NCI-H128 (cell line): ENCODE measurements around the gene CBL.
"Not testable (repeated sequence)": the region's sequence is repeated elsewhere in the genome, so short reads cannot be mapped to it uniquely, and the experiment has no call there.

Experiments used
- DNase-seq: peaks from one replicate; lab custom pipeline; 2025; ENCODE audit not compliant: unreplicated experiment; lab: John Stamatoyannopoulos, UW

The CBL gene

DNA sequence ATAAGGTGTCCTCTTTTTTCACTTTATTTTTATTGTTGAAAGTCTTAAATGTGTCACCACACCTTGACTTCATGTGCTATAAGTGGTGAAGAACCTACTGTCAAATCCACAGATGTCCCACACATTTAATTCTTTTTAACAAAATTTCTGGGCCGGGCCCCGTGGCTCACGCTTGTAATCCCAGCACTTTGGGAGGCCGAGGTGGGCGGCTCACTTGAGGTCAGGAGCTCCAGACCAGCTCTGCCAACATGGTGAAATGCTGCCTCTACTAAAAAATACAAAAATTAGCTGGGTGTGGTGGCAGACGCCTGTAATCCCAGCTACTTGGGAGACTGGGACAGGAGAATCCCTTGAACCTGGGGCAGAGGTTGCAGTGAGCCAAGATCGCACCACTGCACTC is 3.0 kb downstream of the CBL start:
- no peak for DNase-seq

DNA sequence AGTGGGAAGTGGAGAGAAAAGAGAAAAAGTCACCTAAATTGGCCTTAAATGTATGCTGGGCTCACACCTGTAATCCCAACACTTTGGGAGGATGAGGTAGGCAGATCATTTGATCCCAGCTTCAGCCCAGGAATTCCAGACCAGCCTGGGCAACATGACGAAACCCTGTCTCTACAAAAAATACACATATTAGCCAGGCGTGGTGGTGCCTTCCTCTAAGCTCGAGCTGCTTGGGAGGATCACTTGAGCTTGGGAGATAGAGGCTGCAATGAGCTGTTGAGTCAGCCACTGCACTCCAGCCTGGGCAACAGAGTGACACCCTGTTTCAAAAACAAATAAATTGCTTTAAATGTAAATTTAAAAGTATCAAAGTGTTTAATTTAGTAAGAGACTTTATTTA is 3.9 kb downstream of the CBL start:
- DNase-seq, result no peak

DNA sequence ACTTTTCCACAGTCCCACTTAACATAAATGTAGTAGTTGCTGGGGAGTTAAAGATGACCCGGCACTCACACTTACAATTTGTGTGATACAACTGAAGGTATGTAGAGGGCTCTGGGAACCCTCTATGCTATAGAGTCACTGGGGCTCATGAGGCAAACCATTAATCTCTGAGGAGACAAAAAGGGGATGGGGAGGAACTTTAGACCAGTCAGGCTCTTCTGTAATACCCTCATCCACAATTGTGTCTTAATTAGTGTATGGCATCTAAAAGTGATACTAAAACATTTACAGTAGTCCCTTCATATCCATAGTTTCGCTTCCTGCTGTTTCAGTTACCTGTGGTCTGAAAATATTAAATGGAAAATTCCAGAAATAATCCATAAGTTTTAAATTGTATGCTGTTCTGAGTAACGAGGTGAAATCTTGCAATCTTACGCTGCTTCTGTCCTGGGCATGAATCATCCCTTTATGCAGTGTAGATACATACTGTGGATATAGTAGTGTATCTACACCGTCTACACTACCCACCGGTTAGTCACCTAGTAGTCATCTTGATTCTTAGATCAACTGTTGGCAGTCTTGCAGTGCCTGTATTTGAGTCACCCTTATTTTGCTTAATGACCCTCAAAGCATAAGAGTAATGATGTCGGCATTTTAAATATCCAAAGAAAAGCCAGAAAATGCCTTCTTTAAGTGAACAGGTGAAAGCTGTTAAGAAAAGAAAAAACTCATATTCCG is 12.2 kb downstream of the CBL start:
- no peak for DNase-seq

DNA sequence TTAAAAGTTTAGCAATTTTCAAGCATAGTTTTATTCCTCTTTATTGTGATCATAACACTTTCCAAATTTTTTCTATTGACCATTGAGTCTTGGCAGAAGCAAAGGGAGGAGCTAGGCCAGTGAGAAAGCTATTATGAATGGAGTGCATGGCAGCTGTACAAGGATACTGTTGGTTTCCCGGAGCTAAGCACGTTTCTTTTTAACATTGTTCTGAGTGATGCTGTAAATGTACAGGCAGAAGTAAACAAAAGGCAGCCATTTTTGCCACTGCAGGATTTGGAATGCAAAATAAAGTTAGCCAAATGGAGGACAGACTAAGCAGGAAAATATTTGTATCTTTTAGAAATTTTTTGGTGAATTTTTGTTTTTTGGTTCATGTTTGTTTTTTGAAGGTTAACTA is 16.2 kb downstream of the CBL start:
- DNase-seq, result peak; percentile 7

DNA sequence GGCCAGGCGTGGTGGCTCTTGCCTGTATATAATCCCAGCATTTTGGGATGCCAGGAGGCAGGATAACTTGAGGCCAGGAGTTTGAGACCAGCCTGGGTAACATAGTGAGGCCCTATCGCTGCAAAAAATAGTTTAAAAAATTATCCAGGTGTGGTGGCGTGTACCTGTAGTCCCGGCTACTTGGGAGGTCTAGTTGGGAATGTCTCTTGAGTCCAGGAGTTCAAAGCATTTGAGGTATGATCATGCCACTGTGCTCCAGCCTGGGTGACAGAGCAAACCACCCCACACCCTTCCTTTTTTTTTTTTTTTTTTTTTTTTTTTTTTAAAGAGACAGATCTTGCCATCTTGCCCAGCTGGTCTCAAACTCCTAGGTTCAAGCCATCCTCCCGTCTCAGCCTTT is 16.8 kb downstream of the CBL start:
- no peak for DNase-seq

DNA sequence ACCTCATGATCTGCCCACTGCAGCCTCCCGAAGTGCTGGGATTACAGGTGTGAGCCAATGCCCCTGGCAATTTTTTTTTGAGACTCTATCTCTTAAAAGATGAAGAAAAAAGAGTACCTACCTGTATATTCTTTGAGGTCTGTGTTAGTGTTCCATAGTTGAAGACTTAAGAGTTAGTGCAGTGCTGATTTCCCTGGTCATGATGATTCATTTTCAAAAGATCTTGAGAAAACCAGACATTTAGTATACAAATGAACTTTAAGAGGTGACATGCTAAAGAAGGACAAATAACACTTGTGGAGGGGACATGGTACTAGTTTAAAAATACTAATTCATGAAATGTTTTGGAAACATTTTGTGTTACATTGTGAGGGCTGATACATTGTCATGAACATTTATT is 17.7 kb downstream of the CBL start:
- no peak for DNase-seq

DNA sequence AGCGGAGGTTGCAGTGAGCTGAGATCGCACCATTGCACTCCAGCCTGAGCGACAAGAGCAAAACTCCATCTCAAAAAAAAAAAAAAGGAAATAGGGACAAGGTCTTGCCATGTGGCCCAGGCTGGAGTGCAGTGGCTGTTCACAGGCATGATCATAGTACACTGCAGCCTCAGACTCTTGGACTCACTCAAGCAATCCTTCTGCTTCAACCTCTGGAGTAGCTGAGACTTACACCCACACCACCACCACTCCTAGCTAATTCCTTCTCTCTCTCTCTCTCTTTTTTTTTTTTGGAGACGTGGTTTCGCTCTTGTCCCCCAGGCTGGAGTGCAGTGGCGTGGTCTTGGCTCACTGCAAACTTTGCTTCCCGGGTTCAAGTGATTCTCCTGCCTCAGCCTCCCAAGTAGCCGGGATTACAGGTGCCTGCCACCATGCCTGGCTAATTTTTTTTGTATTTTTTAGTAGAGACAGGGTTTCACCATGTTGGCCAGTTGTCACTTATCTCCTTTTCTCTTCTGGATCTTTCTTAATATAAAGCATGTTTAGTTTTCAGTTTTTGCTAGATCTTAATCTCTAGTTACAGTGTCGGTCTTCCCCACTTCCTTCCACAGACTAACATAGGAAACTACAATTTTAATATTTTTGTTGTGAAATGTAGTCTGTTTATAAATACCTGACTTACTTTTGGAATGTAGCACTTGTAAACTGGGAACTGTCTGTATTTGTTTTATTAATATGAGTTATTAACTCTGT is 22.6 kb downstream of the CBL start:
- DNase-seq, result not testable (repeated sequence)

DNA sequence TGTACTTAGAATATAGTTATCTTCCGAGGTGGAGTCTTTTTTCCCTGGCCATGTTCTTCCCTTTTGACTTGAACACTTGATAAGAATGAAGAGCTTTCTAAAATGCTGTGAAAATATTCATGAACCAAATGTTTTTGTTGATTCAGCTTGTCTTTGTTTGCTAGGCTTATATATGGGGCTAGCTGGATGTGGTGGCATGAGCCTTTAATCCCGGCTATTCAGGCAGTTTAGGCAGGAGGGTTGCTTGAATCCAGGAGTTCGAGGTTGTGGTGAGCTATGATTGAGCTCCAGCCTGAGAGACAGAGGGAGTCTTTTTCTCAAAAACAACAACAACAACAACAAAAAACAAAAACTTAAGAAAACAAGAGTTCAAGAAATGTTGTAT is 23.1 kb downstream of the CBL start:
- no peak for DNase-seq

DNA sequence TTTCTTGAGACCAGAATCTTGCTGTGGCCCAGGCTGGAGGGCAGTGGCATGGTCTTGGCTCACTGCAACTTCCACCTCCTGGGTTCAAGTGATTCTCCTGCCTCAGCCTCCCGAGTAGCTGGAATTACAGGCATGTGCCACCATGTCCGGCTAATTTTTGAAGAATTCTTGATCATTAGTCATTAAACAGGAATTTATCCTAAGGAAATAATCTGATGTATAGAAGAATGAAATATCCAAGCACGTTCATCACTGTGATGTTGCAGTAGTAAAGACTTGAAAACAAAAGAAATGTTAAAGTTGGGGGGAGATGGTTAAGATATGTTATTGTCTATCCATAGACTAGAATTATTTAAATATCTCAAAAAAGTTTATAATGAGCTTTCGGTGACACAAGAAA is 23.6 kb downstream of the CBL start:
- DNase-seq, result no peak

DNA sequence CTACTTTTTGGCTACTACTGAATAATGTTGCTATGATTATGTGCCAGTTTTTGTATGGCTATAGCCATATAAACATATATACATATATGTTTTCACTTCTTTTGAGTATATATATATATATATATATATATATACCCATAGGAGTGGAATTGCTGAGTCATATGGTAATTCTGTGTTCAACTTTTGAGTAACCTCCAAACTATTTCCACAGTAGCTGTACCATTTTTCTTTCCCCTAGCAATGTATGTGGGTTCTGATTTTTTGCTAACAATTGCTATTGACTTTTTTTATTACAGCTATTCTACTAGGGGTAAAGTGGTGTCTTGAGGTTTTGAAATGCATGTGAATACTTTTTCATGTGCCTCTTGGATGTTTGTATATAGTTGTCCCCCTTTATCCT is 30.4 kb downstream of the CBL start:
- DNase-seq, result no peak

DNA sequence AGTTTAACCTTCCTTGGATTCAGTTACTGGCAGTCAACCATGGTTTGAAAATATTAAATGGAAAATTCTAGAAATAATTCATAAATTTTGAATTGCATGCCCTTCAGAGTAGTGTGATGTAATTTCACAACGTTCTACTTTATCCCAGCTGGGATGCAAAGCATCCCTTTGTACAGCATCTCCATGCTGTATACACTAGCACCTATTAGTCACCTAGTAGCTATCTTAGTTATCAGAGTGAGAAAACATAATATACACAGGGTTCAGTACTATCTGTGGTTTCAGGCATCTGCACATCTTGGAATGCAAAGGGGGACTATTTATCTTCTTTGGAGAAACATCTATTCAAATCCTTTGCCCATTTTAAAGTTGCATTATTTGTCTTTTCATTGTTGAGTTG is 30.8 kb downstream of the CBL start:
- no peak for DNase-seq

DNA sequence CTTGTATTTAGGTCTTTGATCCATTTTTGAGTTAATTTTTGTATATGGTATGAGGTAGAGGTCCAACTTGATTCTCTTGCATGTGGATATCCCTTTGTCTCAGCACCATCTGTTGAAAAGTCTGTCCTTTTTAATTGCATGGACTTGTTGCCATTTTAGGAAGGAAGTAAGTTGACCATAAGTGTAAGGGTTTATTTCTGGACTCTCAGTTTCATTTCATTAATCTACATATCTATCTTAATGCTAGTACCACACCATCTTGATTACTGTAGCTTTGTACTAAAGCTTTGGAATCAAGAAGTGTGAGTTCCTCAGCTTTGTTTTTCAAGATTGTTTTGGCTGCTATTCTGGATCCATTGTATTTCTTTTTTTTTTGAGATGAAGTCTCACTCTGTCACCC is 31.4 kb downstream of the CBL start:
- no peak for DNase-seq

DNA sequence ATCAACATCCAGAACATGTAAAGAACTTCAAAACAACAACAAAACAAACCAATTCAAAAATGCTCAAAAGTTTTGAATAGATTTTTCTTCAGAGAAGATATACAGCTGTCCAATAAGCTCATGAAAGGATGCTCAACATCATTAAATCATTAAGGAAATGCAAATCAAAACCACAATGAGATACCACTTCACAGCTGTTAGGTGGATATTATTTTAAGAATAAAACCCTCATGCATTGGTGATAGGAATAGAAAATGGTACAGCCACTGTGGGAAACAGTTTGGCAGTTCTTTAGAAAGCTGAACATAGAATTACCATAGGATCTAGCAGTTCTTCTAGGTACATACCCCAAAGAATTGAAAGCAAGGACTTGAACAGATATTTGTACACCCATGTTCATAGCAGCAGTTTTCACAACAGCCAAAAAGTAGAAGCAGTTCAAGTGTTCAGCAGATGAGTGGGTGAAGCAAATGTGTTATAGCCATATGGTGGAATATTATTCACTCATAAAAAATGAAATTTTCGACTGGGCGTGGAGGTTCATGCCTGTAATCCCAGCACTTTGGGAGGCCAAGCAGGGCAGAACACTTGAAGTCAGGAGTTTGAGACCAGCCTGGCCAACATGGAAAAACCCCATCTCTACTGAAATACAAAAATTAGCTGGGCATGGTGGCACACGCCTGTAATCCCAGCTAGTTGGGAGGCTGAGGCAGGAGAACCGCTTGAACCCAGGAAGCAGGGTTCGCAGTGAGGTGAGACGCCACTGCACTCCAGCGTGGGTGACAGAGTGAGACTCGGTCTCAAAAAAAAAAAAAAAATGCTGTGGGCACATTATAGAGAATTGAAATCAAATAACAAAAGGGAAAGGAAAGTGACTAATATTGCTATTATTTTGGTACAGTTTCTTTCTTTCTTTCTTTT is 42.9 kb downstream of the CBL start:
- no peak for DNase-seq

DNA sequence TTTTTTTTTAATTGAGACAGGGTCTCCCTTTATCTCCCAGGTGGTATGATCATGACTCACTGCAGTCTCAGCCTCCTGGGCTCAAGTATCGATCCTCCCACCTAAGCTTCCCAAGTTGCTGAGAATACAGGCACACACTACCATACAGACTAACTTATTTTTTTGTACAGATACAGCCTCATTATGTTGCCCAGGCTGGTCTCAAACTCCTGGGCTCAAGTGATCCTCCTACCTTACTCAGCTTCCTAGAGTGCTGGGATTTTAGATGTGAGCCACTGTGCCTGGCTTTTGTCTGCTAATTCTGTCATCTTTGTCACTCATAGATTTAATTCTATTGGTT is 43.5 kb downstream of the CBL start:
- DNase-seq, result no peak

DNA sequence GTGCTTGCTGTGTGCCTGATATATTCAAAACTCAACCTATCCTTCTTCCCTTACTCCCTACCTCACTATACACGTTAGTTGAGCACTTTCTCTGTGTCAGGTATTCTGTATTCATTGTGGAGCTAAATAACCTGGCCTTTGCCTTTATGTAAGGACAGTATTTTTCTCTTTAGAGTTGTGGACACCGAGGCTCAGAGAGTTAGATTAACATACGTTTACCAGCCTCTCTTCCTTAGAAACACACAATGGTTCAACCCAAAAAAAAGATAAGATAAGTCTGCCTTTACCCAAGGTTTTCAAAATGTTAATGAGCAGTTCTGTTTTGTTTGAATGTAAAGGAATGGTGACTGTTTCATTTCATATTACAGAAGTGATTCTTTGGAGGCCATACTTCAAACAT is 45.0 kb downstream of the CBL start:
- DNase-seq, result no peak

DNA sequence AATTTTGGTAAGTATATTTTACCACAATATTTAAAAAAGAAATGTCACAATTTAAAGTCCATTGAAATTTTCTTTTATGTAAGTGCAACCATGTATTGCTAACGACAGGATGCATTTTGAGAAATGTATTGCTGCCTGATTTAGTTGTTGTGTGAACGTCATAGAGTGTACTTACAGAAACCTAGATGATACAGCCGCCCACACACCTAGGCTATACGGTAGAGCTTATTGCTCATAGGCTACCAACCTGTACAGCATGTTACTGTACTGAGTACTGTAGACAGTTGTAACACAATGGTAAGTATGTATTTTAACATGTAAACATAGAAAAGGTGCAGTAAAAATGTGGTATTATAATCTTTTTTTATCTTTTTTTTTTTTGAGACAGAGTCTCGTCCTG is 48.1 kb downstream of the CBL start:
- no peak for DNase-seq

DNA sequence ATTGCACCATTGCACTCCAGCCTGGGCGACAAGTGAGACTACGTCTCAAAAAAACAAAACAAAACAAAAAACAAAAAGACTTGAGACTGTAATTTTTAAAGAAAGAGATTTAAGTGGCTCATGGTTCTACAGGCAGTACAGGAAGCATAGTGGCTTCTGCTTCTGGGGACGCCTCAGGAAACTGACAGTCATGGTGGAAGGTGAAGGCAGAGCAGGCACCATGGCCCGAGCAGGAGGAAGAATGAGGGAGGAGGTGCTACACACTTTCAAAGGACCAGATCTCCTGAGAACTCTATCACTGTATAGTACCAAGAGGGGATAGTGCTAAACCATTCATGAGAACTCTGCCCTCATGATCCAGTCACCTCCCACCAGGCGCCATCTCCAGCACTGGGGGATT is 52.0 kb downstream of the CBL start:
- no peak for DNase-seq

DNA sequence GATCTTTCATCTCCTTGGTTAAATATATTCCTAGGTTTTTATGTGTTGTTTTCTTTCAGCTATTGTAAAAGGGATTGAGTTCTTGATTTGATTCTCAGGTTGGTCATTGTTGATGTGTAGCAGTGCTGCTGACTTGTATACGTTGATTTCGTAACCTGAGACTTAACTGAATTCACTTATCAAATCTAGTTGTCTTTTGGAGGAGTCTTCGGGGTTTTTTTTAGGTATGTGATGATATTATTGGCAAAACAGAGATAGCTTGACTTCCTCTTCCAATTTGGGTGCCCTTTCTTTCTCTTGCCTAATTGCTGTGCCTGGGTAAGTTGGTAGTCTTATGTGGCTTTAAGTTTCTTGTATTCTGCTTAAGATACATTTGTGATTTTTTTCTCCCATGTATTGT is 52.8 kb downstream of the CBL start:
- DNase-seq, result no peak

DNA sequence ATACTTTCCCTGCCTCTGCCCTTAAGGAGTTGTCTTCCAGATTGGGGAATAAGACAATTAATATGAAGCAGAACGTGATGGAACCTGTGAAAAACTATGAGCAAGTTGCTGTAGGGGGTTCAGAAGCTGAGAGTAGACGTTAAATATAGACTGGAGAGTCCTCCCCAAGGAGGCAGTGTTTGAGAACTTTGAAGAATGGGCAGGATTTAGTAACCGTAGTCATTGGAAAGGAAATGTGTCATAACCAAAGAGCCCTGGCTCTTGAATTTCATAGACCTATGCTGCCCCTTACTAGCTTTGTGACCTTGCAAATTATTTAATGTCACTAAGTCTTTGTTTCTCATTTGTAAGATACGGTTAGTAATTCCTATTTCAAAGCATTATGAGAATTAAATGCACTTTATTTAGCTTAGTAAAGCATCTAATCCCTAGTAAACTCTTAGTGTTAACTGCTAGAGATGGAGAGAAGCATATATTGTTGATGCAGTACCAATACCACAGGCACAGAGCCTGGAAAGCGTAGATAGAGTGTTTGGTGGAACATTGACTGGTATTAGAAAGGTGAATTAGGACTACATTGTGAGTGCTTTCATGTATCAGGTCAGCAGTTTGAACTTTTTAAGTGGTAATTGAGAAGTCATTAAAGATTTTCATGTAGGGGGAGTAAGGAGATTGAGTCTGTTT is 56.7 kb downstream of the CBL start:
- no peak for DNase-seq

DNA sequence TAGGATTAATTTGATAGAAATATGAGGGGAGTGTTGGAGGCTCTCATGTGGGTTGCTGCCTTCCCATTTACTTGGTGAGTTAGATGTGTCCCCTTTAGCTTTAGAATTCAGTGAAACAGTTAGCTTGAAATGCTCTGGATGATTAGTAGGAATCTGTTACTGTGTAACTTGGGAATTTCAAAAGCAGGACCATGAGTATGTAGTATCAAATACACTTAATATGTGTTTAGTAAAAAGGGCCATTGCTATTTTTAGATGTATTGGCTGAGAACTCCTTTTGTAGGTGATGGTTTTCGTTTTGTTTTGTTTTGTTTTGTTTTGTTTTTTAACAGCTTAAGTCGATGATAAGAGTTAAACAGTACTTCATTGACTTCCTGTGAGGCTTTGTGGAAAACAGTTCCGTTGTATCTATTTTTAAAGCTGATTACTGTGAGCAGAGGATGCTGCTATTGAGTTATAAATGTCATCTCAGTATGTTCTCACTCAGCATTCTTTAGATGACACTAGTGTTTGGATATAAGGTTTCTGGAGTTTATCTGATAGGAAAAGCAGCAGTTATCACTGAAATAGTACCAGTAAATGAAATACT is 57.3 kb downstream of the CBL start:
- no peak for DNase-seq

DNA sequence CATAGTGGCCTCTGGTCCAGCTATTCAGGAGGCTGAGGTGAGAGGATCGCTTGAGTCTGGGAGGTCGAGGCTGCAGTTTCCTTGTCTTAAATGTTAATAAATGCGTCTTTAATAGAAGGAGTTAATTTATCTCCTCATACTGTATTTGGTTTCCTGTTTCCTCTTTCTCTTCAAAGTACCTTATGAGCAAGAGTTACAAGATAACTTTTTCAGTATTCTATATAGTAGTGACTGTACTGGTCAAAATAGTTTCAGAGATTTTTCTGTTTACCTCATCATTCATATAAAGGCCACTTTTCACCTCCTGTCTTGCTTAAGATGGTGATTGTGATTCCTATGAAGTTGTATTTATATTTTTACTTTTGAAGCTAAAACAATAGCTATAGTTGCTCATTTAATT is 59.9 kb downstream of the CBL start:
- DNase-seq, result no peak
